ENCODE data around the gene ZNF518B. TPM values are rescaled to one million over a fixed set of nuclear protein-coding genes. Genes with fewer than 3 reads are reported as not detected.

The ZNF518B gene
- total RNA-seq, 1 experiment from 2014 or later = 11.5 TPM

- H3T11ph ChIP-seq (ENCODE audit: low read length) = no peak overlapping the region
- WGBS (ENCODE audit: extremely low coverage, insufficient read length, low lambda C conversion rate) = no CpG with 5 or more reads among the region's 5 CpGs
These were observed 13.3 kb upstream of the ZNF518B start for GRCh38 chr4:10470505-10470904.

More at GRCh38 chr4:10470505-10470904, 13.3 kb upstream of the ZNF518B start:
- H3K27ac ChIP-seq (ENCODE audit: insufficient read length, low read depth, low read length) = no peak overlapping the region
- H3K23ac ChIP-seq (ENCODE audit: insufficient read length, low read depth, low read length) = no peak overlapping the region
- no peak overlapping the region for H2AFZ ChIP-seq (ENCODE audit: low read length)
- no peaks in the 10 kb centered on the region for H3K23me2 ChIP-seq (ENCODE audit: insufficient read length, low read depth, low read length, poor library complexity, severe bottlenecking)
- no peak for TF ChIP-seq CTCF (conservative IDR thresholded peaks at IDR 0.05)
- no peak overlapping the region for H2BK5ac ChIP-seq (ENCODE audit: insufficient read length, low read length)
- no peak overlapping the region for H4K91ac ChIP-seq (ENCODE audit: insufficient read length, low read depth, low read length)
- H2BK120ac ChIP-seq (ENCODE audit: low read depth, low read length, poor library complexity, severe bottlenecking) = no peak overlapping the region
- H2BK20ac ChIP-seq (ENCODE audit: low read depth, low read length, poor library complexity, severe bottlenecking) = no peak overlapping the region
- H3K4me1 ChIP-seq (ENCODE audit: insufficient read depth, low read length) = no peaks in the 10 kb centered on the region
- no peak overlapping the region for H3K9ac ChIP-seq (ENCODE audit: extremely low read depth, insufficient read length, low read length)
- H4K5ac ChIP-seq (ENCODE audit: insufficient read length, low read depth, low read length) = no peak overlapping the region
- no peak overlapping the region for H3K4me2 ChIP-seq (ENCODE audit: insufficient read depth, insufficient read length, low read length)
- no peak overlapping the region for H2AK5ac ChIP-seq (ENCODE audit: insufficient read length, low read length)
- Mint-ChIP-seq H3K27me3 (ENCODE audit: low read depth) (peaks cover 18% of the 10 kb centered on the region), H3K4me3 (no peak overlapping the region), H3K27ac (no peak overlapping the region), H3K4me1 (no peaks in the 10 kb centered on the region), H3K9me3 (no peaks in the 10 kb centered on the region), H3K36me3 (ENCODE audit: insufficient read depth in 1 of 3, low read depth in 3 of 3) (no peaks in the 10 kb centered on the region)
- H2BK15ac ChIP-seq (ENCODE audit: low read depth, low read length) = no peak overlapping the region
- H4K20me1 ChIP-seq (ENCODE audit: control insufficient read depth, insufficient read depth, insufficient read length) = no peaks in the 10 kb centered on the region
- no peaks in the 10 kb centered on the region for H3K9me3 ChIP-seq (ENCODE audit: control insufficient read depth, low read depth, low read length)
- H3K79me2 ChIP-seq (ENCODE audit: insufficient read depth, low read length) = no peaks in the 10 kb centered on the region
- no peaks in the 10 kb centered on the region for H3K27me3 ChIP-seq (ENCODE audit: insufficient read depth, low read length)
- DNase-seq = no peak
- no peak overlapping the region for H3K14ac ChIP-seq (ENCODE audit: insufficient read depth, low read length)
- H3K18ac ChIP-seq (ENCODE audit: insufficient read length, low read depth, low read length) = no peak overlapping the region
- H2BK12ac ChIP-seq (ENCODE audit: insufficient read length, low read depth, low read length) = no peak overlapping the region
- no peak overlapping the region for H3K56ac ChIP-seq (ENCODE audit: insufficient read length, low read depth, low read length)
- no peak overlapping the region for H4K8ac ChIP-seq (replicated peaks; ENCODE audit: insufficient read length, low read depth, low read length)
- H3K79me1 ChIP-seq (ENCODE audit: insufficient read depth, low read depth, low read length, poor library complexity, severe bottlenecking) = no peaks in the 10 kb centered on the region
- no peak overlapping the region for H3K4ac ChIP-seq (ENCODE audit: low read depth, low read length)

All from H9 (cell line).